ENCODE measurements around the gene CLEC4E. TPM values are rescaled to one million over a fixed set of nuclear protein-coding genes. Genes with fewer than 3 reads are reported as not detected.
A peak's percentile ranks its signal among the peaks of the same experiment; 100 is the strongest.
"Not testable (repeated sequence)": the region's sequence is repeated elsewhere in the genome, so short reads cannot be mapped to it uniquely, and the experiment has no call there.

Gene CLEC4E
- total and polyA plus RNA-seq, 3 donors from 2014 or later = 0.98 to 3.2 (median 2.0) TPM

GRCh38 chr12:8577879-8578278 is 37.2 kb upstream of the CLEC4E start:
- Histone ChIP-seq H3K4me1 (no peaks in the 10 kb centered on the region), H3K9me3 (no peaks in the 10 kb centered on the region), H3K27ac (no peak overlapping the region), H3K27me3 (no peaks in the 10 kb centered on the region), H3K4me3 (no peak overlapping the region), H3K36me3 (ENCODE audit: low read depth, missing control alignments) (no peaks in the 10 kb centered on the region)
- DNase-seq = no peak
- WGBS, 2 donors = 87% methylated on average over 3 of the region's 3 CpGs
- intact Hi-C loops (cut with DNase I; ENCODE audit: low total_unique reads) = no loop called here
- TF ChIP-seq CTCF (IDR thresholded peaks at IDR 0.05) (no peak), POLR2A (IDR thresholded peaks at IDR 0.05) (no peak)

GRCh38 chr12:8572507-8572906 is 31.8 kb upstream of the CLEC4E start:
- Histone ChIP-seq H3K4me3 (no peak overlapping the region), H3K9me3 (no peaks in the 10 kb centered on the region), H3K27me3 (no peaks in the 10 kb centered on the region), H3K4me1 (no peaks in the 10 kb centered on the region), H3K27ac (no peak overlapping the region), H3K36me3 (ENCODE audit: low read depth, missing control alignments) (no peaks in the 10 kb centered on the region)
- DNase-seq = no peak
- WGBS, 2 donors = 31 to 40% methylated on average over 2 of the region's 2 CpGs
- TF ChIP-seq CTCF (IDR thresholded peaks at IDR 0.05) = no peak
- TF ChIP-seq POLR2A (IDR thresholded peaks at IDR 0.05) = no peak
- intact Hi-C loops (cut with DNase I; ENCODE audit: low total_unique reads) = no loop called here

- intact Hi-C loops (cut with DNase I; ENCODE audit: low total_unique reads) = no loop called here
- no peaks in the 10 kb centered on the region for H3K4me1 ChIP-seq
- H3K27ac ChIP-seq = no peak overlapping the region
- H3K9me3 ChIP-seq = no peaks in the 10 kb centered on the region
- no peaks in the 10 kb centered on the region for H3K36me3 ChIP-seq (ENCODE audit: low read depth, missing control alignments)
- H3K27me3 ChIP-seq = no peaks in the 10 kb centered on the region
- TF ChIP-seq POLR2A (IDR thresholded peaks at IDR 0.05) (no peak), CTCF (IDR thresholded peaks at IDR 0.05) (no peak)
- no peak for DNase-seq
- no peak overlapping the region for H3K4me3 ChIP-seq
Measured at GRCh38 chr12:8566525-8566924, 25.8 kb upstream of the CLEC4E start.

- DNase-seq; intact Hi-C loops (cut with DNase I; ENCODE audit: low total_unique reads); H3K9me3 ChIP-seq; H3K4me1 ChIP-seq; H3K27me3 ChIP-seq; H3K4me3 ChIP-seq; H3K27ac ChIP-seq; H3K36me3 ChIP-seq (ENCODE audit: low read depth, missing control alignments): not testable (repeated sequence)
- 79 to 81% methylated on average over 2 of the region's 2 CpGs for WGBS, 2 donors
Measured at GRCh38 chr12:8566052-8566451, 25.3 kb upstream of the CLEC4E start.

GRCh38 chr12:8564656-8565055 is 24.0 kb upstream of the CLEC4E start:
- TF ChIP-seq POLR2A (IDR thresholded peaks at IDR 0.05) (no peak), CTCF (IDR thresholded peaks at IDR 0.05) (no peak)
- intact Hi-C loops (cut with DNase I; ENCODE audit: low total_unique reads) = no loop called here
- peak; percentile 61 for DNase-seq
- H3K36me3 ChIP-seq (ENCODE audit: low read depth, missing control alignments) = no peaks in the 10 kb centered on the region
- H3K27me3 ChIP-seq = no peaks in the 10 kb centered on the region
- no peak overlapping the region for H3K4me3 ChIP-seq
- 58 to 64% methylated on average over 22 of the region's 22 CpGs for WGBS, 2 donors
- H3K9me3 ChIP-seq = no peaks in the 10 kb centered on the region
- H3K27ac ChIP-seq = no peak overlapping the region
- no peaks in the 10 kb centered on the region for H3K4me1 ChIP-seq
